ENCODE measurements around the gene GLUL. TPM values are rescaled to one million over a fixed set of nuclear protein-coding genes. Genes with fewer than 3 reads are reported as not detected.

Gene GLUL
- total and polyA plus RNA-seq, 4 donors, result 694 to 1,089 (median 806) TPM

- WGBS (ENCODE audit: insufficient coverage), result 50% methylated on average over 1 of the region's 1 CpG
- Histone ChIP-seq H3K4me1 (ENCODE audit: control insufficient read depth, insufficient read depth, low read length) (no peaks in the 10 kb centered on the region), H3K27ac (ENCODE audit: low read depth, low read length) (no peak overlapping the region), H3K36me3 (ENCODE audit: control insufficient read depth, insufficient read depth, low read length) (no peaks in the 10 kb centered on the region), H3K9me3 (ENCODE audit: control insufficient read depth, insufficient read depth, low read length) (no peaks in the 10 kb centered on the region), H3K4me3 (ENCODE audit: low read depth, low read length) (no peak overlapping the region), H3K27me3 (ENCODE audit: control insufficient read depth, insufficient read depth, low read length) (no peaks in the 10 kb centered on the region)
- DNase-seq (ENCODE audit: low read depth in 4 of 6, low spot score in 6 of 6), result no peak
Measured at GRCh38 chr1:182351790-182352364, 39.7 kb downstream of the GLUL start.

DNA sequence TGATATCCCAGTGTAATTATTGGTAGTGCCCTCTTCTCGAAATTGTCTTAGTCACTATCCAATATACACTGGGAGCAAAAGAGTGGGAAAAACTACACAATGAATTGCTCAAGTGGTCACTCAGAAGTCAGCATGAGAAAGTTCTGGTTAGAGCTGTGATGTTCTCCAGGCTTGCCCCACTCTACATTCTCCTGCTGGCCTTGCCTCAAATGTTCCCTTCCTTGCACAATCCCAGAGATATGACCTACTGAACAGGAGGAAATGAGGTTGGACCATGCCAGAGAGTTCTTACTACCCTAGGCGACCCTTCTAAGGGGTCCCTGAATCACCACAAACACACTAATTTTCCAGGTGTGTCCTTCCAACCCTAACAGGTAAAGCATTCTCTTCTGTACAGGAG, 40.8 kb downstream of the GLUL start:
- Histone ChIP-seq H3K9me3 (ENCODE audit: control insufficient read depth, insufficient read depth, low read length) (no peaks in the 10 kb centered on the region), H3K4me1 (ENCODE audit: control insufficient read depth, insufficient read depth, low read length) (no peaks in the 10 kb centered on the region), H3K36me3 (ENCODE audit: control insufficient read depth, insufficient read depth, low read length) (no peaks in the 10 kb centered on the region), H3K4me3 (ENCODE audit: low read depth, low read length) (no peak overlapping the region), H3K27me3 (ENCODE audit: control insufficient read depth, insufficient read depth, low read length) (no peaks in the 10 kb centered on the region), H3K27ac (ENCODE audit: low read depth, low read length) (no peak overlapping the region)
- WGBS (ENCODE audit: insufficient coverage), result no CpG with 5 or more reads among the region's 2 CpGs
- no peak for DNase-seq (ENCODE audit: low read depth in 4 of 6, low spot score in 6 of 6)

DNA sequence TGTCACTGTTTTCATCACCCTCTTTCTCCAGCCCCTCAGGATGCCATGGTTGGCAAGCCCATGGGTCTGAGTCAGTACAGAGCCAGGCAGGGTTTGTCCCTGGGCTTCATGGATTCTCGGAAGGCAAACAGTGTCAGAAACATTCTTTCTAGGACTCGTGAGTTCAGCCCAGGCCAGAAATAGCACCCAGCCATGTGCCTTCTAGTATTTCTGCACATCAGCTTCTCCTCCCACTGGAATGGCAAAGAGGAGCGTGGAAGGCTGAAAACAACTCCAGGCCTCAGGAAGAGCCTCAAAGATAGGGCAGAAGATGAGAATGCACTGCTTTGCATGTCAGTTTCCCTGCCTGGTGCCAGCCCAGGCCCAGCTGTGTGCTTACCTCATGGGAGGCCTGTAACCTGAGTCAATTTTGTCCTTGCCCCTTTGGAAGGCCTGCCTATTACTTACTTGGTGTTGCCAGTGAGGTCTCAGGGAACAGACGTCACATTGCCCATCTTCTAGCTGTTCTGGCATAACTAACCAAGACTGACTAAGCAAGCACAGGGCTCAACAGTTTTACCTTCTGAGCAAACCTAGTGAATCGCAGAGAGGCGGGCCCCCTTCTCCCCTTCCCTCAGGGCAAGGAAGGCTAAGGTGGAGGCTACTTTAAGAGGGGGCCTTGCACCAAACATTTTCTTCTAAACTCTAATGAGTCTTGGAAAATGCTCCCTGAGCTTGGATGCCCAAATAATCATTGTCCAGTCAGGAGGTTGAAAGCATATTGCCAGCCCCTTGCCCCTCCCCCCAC, 42.4 kb downstream of the GLUL start:
- Histone ChIP-seq H3K9me3 (ENCODE audit: control insufficient read depth, insufficient read depth, low read length) (no peaks in the 10 kb centered on the region), H3K27me3 (ENCODE audit: control insufficient read depth, insufficient read depth, low read length) (no peaks in the 10 kb centered on the region), H3K4me1 (ENCODE audit: control insufficient read depth, insufficient read depth, low read length) (no peaks in the 10 kb centered on the region), H3K4me3 (ENCODE audit: low read depth, low read length) (no peak overlapping the region), H3K36me3 (ENCODE audit: control insufficient read depth, insufficient read depth, low read length) (no peaks in the 10 kb centered on the region), H3K27ac (ENCODE audit: low read depth, low read length) (no peak overlapping the region)
- no peak for DNase-seq (ENCODE audit: low read depth in 4 of 6, low spot score in 6 of 6)
- 97% methylated on average over 4 of the region's 6 CpGs for WGBS (ENCODE audit: insufficient coverage)

DNA sequence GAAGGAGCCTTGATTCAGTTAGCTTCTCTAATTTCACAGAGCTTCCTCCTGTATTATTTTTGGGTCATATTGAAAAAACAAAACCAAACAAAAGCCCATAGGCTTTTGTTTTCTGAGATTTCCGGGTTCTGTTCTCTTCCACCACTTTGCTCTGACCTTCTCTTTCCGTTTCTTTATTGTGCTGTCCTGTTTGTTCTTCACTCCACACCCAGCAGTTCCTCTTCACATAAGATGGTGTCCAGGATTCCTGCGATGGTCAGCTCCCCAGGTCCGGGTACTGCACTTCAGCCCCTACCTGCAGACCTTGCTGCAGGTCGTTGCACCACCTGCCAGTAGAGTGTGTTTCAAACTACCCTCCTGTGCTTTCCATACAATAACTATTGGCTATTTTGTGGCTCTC, 44.6 kb downstream of the GLUL start:
- DNase-seq (ENCODE audit: low read depth in 4 of 6, low spot score in 6 of 6), result no peak
- Histone ChIP-seq H3K36me3 (ENCODE audit: control insufficient read depth, insufficient read depth, low read length) (no peaks in the 10 kb centered on the region), H3K4me3 (ENCODE audit: low read depth, low read length) (no peak overlapping the region), H3K27ac (ENCODE audit: low read depth, low read length) (no peak overlapping the region), H3K4me1 (ENCODE audit: control insufficient read depth, insufficient read depth, low read length) (no peaks in the 10 kb centered on the region), H3K9me3 (ENCODE audit: control insufficient read depth, insufficient read depth, low read length) (no peaks in the 10 kb centered on the region), H3K27me3 (ENCODE audit: control insufficient read depth, insufficient read depth, low read length) (no peaks in the 10 kb centered on the region)
- WGBS (ENCODE audit: insufficient coverage), result 78% methylated on average over 4 of the region's 5 CpGs

GRCh38 chr1:182340233-182341058, 51.1 kb downstream of the GLUL start:
- Histone ChIP-seq H3K9me3 (ENCODE audit: control insufficient read depth, insufficient read depth, low read length) (no peaks in the 10 kb centered on the region), H3K36me3 (ENCODE audit: control insufficient read depth, insufficient read depth, low read length) (no peaks in the 10 kb centered on the region), H3K27me3 (ENCODE audit: control insufficient read depth, insufficient read depth, low read length) (no peaks in the 10 kb centered on the region), H3K4me3 (ENCODE audit: low read depth, low read length) (no peak overlapping the region), H3K4me1 (ENCODE audit: control insufficient read depth, insufficient read depth, low read length) (no peaks in the 10 kb centered on the region), H3K27ac (ENCODE audit: low read depth, low read length) (no peak overlapping the region)
- 91% methylated on average over 8 of the region's 10 CpGs for WGBS (ENCODE audit: insufficient coverage)
- no peak for DNase-seq (ENCODE audit: low read depth in 4 of 6, low spot score in 6 of 6)

GRCh38 chr1:182339684-182340083, 51.9 kb downstream of the GLUL start:
- no peaks in the 10 kb centered on the region for H3K36me3 ChIP-seq (ENCODE audit: control insufficient read depth, insufficient read depth, low read length)
- 89% methylated on average over 5 of the region's 8 CpGs for WGBS (ENCODE audit: insufficient coverage)
- no peak overlapping the region for H3K27ac ChIP-seq (ENCODE audit: low read depth, low read length)
- H3K27me3 ChIP-seq (ENCODE audit: control insufficient read depth, insufficient read depth, low read length), result no peaks in the 10 kb centered on the region
- no peaks in the 10 kb centered on the region for H3K9me3 ChIP-seq (ENCODE audit: control insufficient read depth, insufficient read depth, low read length)
- no peak for DNase-seq (ENCODE audit: low read depth in 4 of 6, low spot score in 6 of 6)
- H3K4me3 ChIP-seq (ENCODE audit: low read depth, low read length), result no peak overlapping the region
- no peaks in the 10 kb centered on the region for H3K4me1 ChIP-seq (ENCODE audit: control insufficient read depth, insufficient read depth, low read length)

- WGBS (ENCODE audit: insufficient coverage), result 92% methylated on average over 9 of the region's 13 CpGs
- DNase-seq (ENCODE audit: low read depth in 4 of 6, low spot score in 6 of 6), result no peak
- Histone ChIP-seq H3K27ac (ENCODE audit: low read depth, low read length) (no peak overlapping the region), H3K4me3 (ENCODE audit: low read depth, low read length) (no peak overlapping the region), H3K27me3 (ENCODE audit: control insufficient read depth, insufficient read depth, low read length) (no peaks in the 10 kb centered on the region), H3K9me3 (ENCODE audit: control insufficient read depth, insufficient read depth, low read length) (no peaks in the 10 kb centered on the region), H3K36me3 (ENCODE audit: control insufficient read depth, insufficient read depth, low read length) (no peaks in the 10 kb centered on the region), H3K4me1 (ENCODE audit: control insufficient read depth, insufficient read depth, low read length) (no peaks in the 10 kb centered on the region)
Measured at GRCh38 chr1:182338806-182339370, 52.7 kb downstream of the GLUL start.

DNA sequence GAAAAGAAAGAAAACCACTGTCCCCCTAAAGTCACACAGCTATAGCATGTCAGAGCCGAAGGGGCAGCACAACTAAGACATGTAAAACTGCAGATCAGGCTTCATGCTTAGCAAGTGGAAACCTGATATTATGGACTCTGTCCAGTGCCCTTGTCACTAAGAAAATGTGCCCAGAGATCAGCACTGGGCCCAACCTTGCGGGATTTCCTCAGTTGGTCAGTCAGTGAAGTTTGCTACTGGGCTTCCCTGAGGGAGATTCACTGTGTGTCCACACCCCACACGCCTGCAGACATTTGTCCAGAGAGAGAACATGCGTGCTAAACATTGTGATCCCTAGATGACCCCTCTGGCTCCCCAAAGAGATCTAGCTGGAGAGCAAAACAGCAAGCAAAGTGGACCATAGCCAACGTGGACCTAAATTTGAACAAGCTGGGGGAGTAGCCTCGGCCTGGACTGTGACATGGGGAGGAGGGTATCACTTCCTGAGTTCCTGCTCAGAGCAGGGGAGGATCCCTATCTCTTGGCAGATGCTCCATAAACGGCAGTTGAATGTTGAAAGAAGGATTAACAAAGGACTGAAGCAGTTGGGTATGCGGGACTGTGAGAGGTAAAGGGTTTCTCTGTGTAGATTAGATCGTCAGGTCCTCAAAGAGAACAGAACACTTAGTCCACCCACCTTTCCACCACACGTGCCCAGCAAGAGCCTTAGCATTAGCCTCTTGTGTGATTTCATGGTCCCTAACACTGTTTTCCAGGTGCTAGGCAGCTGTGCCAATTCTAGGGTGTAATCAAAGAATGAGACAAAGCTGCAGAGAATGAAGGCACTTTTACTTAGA, 53.6 kb downstream of the GLUL start:
- Histone ChIP-seq H3K27ac (ENCODE audit: low read depth, low read length) (no peak overlapping the region), H3K9me3 (ENCODE audit: control insufficient read depth, insufficient read depth, low read length) (no peaks in the 10 kb centered on the region), H3K27me3 (ENCODE audit: control insufficient read depth, insufficient read depth, low read length) (no peaks in the 10 kb centered on the region), H3K36me3 (ENCODE audit: control insufficient read depth, insufficient read depth, low read length) (no peaks in the 10 kb centered on the region), H3K4me3 (ENCODE audit: low read depth, low read length) (no peak overlapping the region), H3K4me1 (ENCODE audit: control insufficient read depth, insufficient read depth, low read length) (no peaks in the 10 kb centered on the region)
- peak in 1 of 6 donors; percentile 32 for DNase-seq (ENCODE audit: low read depth in 4 of 6, low spot score in 6 of 6)
- WGBS (ENCODE audit: insufficient coverage), result 74% methylated on average over 5 of the region's 10 CpGs

Measured in spinal cord (tissue), 10 donors.